Duodenal mucosa (tissue), 2 donors: ENCODE data around the gene JSRP1.

Experiments
- H3K27ac ChIP-seq: one replicate; pipeline ENCODE4 v1.7.0; 2013; ENCODE audit warnings: low read depth, low read length
- H3K27me3 ChIP-seq, 2 donors: one replicate each; pipeline ENCODE4 v1.7.0; 2013; ENCODE audit warnings: low read length in 2 of 2, control low read depth in 1 of 2; ENCODE audit not compliant: insufficient read depth in 2 of 2, control insufficient read depth in 1 of 2
- H3K36me3 ChIP-seq, 2 donors: one replicate each; pipeline ENCODE4 v1.7.0; 2013; ENCODE audit warnings: low read length in 2 of 2, control low read depth in 1 of 2; ENCODE audit not compliant: insufficient read depth in 2 of 2, control insufficient read depth in 1 of 2
- H3K4me1 ChIP-seq, 2 donors: one replicate each; pipeline ENCODE4 v1.7.0; 2013; ENCODE audit warnings: low read length in 2 of 2, control low read depth in 1 of 2; ENCODE audit not compliant: insufficient read depth in 2 of 2, control insufficient read depth in 1 of 2
- H3K4me3 ChIP-seq, 2 donors: one replicate each; pipeline ENCODE4 v1.7.0; 2013; ENCODE audit warnings: low read length in 2 of 2, low read depth in 1 of 2
- H3K9ac ChIP-seq, 2 donors: one replicate each; pipeline ENCODE4 v1.7.0; 2013; ENCODE audit warnings: low read length in 2 of 2, low read depth in 1 of 2
- H3K9me3 ChIP-seq, 2 donors: one replicate each; pipeline ENCODE4 v1.7.0; 2013; ENCODE audit warnings: low read length in 2 of 2, control low read depth in 1 of 2; ENCODE audit not compliant: control insufficient read depth in 1 of 2

JSRP1 gene

GRCh38 chr19:2239173-2239572 lies 17.0 kb downstream of the JSRP1 start:
- peaks cover 7 to 13% of the 10 kb centered on the region in 2 donors for H3K36me3 ChIP-seq
- H3K4me1 ChIP-seq = peaks cover 77 to 79% of the 10 kb centered on the region in 2 donors
- peak overlapping the region; percentile 4 to 52 for H3K4me3 ChIP-seq
- H3K9me3 ChIP-seq = no peaks in the 10 kb centered on the region
- no peak overlapping the region for H3K27ac ChIP-seq
- no peaks in the 10 kb centered on the region for H3K27me3 ChIP-seq
- H3K9ac ChIP-seq = peak overlapping the region in 1 of 2 donors; percentile 57

DNA sequence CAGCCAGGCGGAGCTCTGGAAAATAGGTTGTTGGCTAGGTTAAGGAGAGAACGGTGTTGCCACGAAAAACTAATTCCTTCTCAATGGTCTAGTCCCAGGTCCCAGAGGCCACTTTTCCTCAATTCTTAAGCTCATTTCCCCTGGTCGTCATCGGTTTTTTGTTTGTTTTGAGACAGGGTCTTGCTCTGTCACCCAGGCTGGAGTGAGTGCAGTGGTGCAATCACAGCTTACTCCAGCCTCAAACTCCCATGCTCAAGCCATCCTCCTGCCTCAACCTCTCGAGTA lies 18.4 kb downstream of the JSRP1 start:
- H3K4me1 ChIP-seq = peaks cover 68 to 79% of the 10 kb centered on the region in 2 donors
- H3K4me3 ChIP-seq = peak overlapping the region; percentile 67 to 82
- H3K9me3 ChIP-seq = no peaks in the 10 kb centered on the region
- peak overlapping the region; percentile 83 to 98 for H3K9ac ChIP-seq
- peaks cover 0 to 16% of the 10 kb centered on the region in 2 donors for H3K36me3 ChIP-seq
- H3K27me3 ChIP-seq = no peaks in the 10 kb centered on the region
- H3K27ac ChIP-seq = no peak overlapping the region

DNA sequence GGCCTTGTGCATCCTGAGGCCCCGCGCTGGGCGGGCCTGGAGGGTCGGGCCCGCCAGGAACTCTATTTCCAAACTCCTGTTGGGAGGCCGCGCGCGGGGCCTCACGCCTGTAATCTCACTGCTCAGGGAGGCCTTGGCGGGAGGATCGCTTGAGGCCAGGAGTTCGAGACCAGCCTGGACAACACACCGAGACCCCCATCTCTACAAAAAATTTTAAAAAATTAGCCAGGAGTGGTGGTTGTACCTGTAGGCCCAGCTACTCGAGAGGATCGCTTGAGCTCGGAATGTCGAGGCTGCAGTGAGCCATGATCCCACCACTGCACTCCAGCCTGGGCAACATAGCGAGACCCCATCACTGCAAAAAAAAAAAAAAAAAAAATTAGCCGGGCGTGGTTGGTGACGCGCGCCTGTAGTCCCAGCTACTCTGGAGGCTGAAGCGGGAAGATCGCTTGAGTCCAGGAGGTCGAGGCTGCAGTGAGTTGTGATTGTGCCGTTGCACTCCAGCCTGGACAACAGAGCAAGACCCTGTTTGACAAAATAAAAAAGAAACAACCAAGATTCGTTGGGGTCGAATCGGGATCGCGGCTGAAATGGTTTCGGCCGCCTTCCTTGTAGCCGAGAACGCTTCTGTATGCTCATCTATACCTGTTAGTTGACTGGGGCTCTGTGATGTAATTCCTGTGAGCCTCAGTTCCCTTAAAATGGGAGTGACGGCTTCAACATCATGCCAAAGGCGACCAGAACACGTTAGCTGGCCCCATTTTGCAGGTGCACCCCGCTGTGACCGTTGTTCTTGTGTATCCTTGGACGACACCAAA lies 19.0 kb downstream of the JSRP1 start:
- peak overlapping the region; percentile 67 to 82 for H3K4me3 ChIP-seq
- H3K9me3 ChIP-seq = no peaks in the 10 kb centered on the region
- H3K4me1 ChIP-seq = peaks cover 63 to 73% of the 10 kb centered on the region in 2 donors
- H3K27me3 ChIP-seq = no peaks in the 10 kb centered on the region
- peak overlapping the region; percentile 100 for H3K27ac ChIP-seq
- H3K36me3 ChIP-seq = peaks cover 0 to 21% of the 10 kb centered on the region in 2 donors
- peak overlapping the region; percentile 83 to 98 for H3K9ac ChIP-seq

DNA sequence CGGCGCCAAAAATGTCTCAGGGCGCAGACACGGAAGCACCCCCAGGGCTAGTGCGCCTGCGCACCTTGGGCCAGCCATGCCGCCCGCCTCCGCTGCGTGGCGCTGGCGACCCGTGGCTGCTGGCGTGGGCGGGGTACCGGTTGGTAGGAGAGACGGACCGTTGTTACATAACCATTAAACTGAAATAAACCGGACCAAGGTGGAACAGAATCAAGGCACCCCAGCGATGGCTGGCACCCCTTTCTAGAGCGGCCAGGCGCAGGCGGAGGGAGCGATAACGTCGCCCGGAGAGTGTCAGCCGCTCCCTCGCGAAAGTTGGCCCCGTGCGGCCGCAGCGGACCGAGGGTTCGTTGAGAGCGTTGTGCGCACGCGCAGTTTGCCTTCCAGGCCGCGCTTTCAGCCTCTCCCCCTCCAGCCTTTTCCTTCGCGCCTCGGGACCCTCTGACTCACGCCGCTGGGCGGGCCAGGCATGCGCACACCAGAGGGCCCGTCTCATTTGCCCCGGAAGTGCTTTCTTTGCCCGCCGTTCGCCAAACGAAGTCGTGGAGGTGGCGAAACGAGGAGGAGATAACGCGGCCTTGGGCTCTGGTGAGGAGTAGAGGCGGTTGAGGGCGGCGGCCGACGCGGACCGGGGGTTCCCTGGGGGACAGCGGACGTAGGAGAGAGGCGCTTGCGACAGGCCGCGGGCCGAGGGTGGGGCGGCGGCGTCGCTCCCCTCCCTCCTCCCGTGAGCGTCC lies 19.7 kb downstream of the JSRP1 start, which contains the start of the genes PLEKHJ1 and SF3A2:
PLEKHJ1 (minus strand) TSS at position 16 of the 737 bp plus-strand sequence. CDS start 81 bp downstream, outside the sequence.
SF3A2 (plus strand) TSS at position 511 of the 737 bp plus-strand sequence. CDS start 6,595 bp downstream, outside the sequence.
- H3K27me3 ChIP-seq = no peaks in the 10 kb centered on the region
- peaks cover 0 to 24% of the 10 kb centered on the region in 2 donors for H3K36me3 ChIP-seq
- H3K4me3 ChIP-seq = peak within 1 kb of the TSS; percentile 67 to 82
- H3K27ac ChIP-seq = peak within 1 kb of the TSS; percentile 100
- peaks cover 55 to 70% of the 10 kb centered on the region in 2 donors for H3K4me1 ChIP-seq
- H3K9ac ChIP-seq = peak within 1 kb of the TSS; percentile 83 to 98
- no peaks in the 10 kb centered on the region for H3K9me3 ChIP-seq

DNA sequence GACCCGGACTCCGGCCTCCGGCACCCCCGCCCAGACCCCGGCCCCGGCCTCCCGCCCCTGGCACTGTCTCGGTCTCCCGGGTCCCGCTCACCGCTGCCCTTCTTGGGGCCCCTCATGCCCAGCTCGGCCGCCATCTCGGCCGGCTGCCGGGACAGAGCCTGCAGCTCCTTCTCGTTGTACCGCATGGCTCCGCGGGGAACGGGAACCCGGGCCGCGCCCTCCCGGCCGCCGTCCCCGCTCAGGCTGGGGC lies 20.2 kb downstream of the JSRP1 start:
- H3K9me3 ChIP-seq = no peaks in the 10 kb centered on the region
- peaks cover 50 to 68% of the 10 kb centered on the region in 2 donors for H3K4me1 ChIP-seq
- peak overlapping the region; percentile 57 to 67 for H3K4me3 ChIP-seq
- H3K27me3 ChIP-seq = no peaks in the 10 kb centered on the region
- H3K27ac ChIP-seq = peak overlapping the region; percentile 100
- peaks cover 0 to 29% of the 10 kb centered on the region in 2 donors for H3K36me3 ChIP-seq
- H3K9ac ChIP-seq = peak overlapping the region; percentile 57 to 83

DNA sequence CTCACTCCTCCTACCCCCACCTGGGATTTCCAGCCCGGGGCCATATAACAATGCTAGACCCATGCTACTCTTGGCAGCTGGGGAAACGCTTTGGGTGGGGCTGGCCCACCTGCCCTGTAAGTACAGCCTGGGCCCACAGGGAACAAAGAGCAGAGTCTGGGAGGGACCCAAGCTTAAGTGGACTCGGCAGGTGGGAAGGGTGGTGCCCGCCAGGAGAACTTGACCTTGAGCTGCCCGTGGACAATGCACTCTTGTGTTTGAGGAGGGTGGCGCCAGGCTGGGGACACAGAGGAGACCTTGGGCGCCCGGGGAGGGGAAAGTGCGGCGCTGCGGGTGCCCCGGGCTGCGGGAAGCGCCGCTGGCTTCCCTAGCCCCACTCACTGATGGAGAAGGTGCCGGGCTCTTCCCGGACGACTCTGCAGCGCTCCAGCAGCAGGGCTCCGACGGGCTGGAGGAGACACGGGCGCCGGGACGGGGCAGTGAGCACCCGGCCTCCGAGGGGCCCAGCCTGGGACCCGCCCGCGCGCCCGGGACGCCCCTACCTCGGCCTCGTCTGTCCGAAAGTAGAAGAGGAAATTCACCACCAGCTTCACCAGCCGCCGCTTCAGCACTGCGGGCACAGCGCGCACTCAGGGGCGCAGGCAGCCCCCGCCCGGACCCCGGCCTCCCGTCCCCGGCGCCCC lies 20.7 kb downstream of the JSRP1 start:
- peaks cover 45 to 66% of the 10 kb centered on the region in 2 donors for H3K4me1 ChIP-seq

DNA sequence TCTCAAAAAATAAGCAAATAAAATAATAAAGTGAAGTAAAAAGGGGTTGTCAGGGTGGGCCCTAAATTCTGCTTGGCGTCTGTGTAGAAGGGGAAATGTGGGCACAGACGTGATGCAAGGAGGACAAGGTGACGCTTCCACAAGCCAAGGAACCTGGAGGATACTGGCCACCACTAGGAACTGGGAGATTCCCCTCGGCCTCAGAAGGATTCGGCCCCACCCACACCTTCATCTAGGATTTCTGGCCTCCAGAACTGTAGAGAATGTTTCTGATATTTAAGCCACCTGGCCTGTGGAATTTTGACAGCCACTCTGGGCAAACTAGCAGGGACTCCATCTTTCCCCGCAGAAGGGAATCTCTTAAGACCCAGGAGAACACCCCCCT lies 21.2 kb downstream of the JSRP1 start:
- Histone ChIP-seq H3K4me1 (peaks cover 40 to 60% of the 10 kb centered on the region in 2 donors), H3K27me3 (no peaks in the 10 kb centered on the region), H3K27ac (peak overlapping the region; percentile 100), H3K9me3 (no peaks in the 10 kb centered on the region), H3K9ac (peak overlapping the region; percentile 48 to 83), H3K4me3 (peak overlapping the region; percentile 57 to 67), H3K36me3 (peaks cover 0 to 39% of the 10 kb centered on the region in 2 donors)

More for the DNA sequence above, 20.7 kb downstream of the JSRP1 start:
- Histone ChIP-seq H3K36me3 (peaks cover 0 to 33% of the 10 kb centered on the region in 2 donors), H3K9ac (peak overlapping the region; percentile 48 to 83), H3K27ac (peak overlapping the region; percentile 100), H3K27me3 (no peaks in the 10 kb centered on the region), H3K4me3 (peak overlapping the region; percentile 57 to 67), H3K9me3 (no peaks in the 10 kb centered on the region)

- peak overlapping the region; percentile 29 to 54 for H3K9ac ChIP-seq
- H3K4me3 ChIP-seq = peak overlapping the region; percentile 23 to 40
- H3K36me3 ChIP-seq = peaks cover 0 to 51% of the 10 kb centered on the region in 2 donors
- no peaks in the 10 kb centered on the region for H3K9me3 ChIP-seq
- no peak overlapping the region for H3K27ac ChIP-seq
- no peaks in the 10 kb centered on the region for H3K27me3 ChIP-seq
- H3K4me1 ChIP-seq = peaks cover 29 to 53% of the 10 kb centered on the region in 2 donors
These were observed 22.5 kb downstream of the JSRP1 start for GRCh38 chr19:2233601-2234280.

DNA sequence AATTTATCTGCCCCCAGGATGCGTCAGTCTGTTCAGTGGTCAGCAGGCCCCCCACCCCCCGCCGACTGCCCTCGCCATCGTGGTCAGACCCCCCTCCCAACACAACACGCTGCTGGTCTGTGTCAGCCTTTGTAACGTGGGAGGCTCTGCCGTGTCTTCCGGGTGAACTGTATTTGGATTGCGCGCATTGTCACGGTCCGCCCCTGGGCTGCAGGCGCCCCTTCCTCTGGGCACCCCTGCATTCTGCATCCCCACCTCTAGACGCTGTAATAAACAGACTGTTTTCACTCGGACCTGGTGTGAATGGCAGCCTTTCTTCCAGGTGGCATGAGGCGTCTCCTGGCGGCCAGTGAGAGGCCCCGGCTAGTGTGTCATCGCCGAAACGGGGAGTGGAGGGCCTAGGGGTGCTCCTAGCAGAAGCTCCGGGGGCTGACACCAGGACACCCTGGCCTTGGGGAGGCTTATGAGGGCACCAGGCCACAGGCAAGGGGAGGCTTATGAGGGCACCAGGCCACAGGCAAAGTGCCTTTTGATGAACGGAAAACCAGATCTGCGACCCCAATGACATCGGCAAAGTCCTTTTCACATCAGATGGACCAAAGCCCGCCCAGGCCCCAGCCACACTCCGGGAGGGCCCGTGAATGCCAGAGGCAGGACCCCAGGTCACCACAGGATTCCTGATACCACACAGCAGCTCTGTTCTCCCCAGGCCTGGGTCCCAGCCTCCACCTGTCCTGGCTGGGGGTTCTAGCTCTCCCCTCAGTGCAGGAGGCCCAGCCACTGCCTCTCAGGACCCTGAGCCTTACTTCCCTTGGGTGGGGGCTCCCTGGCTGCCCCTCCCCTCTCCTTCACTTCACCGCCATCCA lies 23.7 kb downstream of the JSRP1 start:
- Histone ChIP-seq H3K4me1 (peaks cover 17 to 40% of the 10 kb centered on the region in 2 donors), H3K9me3 (no peaks in the 10 kb centered on the region), H3K27ac (no peak overlapping the region), H3K27me3 (no peaks in the 10 kb centered on the region), H3K9ac (no peak overlapping the region), H3K36me3 (peaks cover 4 to 60% of the 10 kb centered on the region in 2 donors), H3K4me3 (no peak overlapping the region)
